Brain microvascular endothelial cell (primary cell): ENCODE measurements around the gene MYO1B.

ENCODE experiments used
- DNase-seq: peaks from one replicate; pipeline ENCODE4 v3.0.0-alpha.2; 2020
- H3K27ac ChIP-seq: fragments of 250-450 bp; sonication (Bioruptor Pico); 2 replicates; pipeline ENCODE4 v1.5.1; 2020; ENCODE audit warnings: mild to moderate bottlenecking, moderate library complexity
- H3K27me3 ChIP-seq: fragments of 250-450 bp; sonication (Bioruptor Pico); replicated peaks from 2 replicates; pipeline ENCODE4 v1.5.1; 2020; ENCODE audit warnings: mild to moderate bottlenecking
- H3K36me3 ChIP-seq: fragments of 250-450 bp; sonication (Bioruptor Pico); replicated peaks from 2 replicates; pipeline ENCODE4 v1.5.1; 2020; ENCODE audit warnings: mild to moderate bottlenecking
- H3K4me3 ChIP-seq: 2 replicates; pipeline ENCODE4 v1.5.1; 2011; ENCODE audit warnings: low read depth, mild to moderate bottlenecking, control low read depth, low read length, moderate library complexity
- CTCF ChIP-seq: IDR thresholded peaks from 2 replicates; pipeline ENCODE4 v1.5.1; 2011; ENCODE audit warnings: low read depth, mild to moderate bottlenecking, moderate library complexity, low read length, control low read depth, inconsistent platforms; ENCODE audit errors: missing control alignments
- in situ Hi-C: cut with HindIII; loops from 2 replicates; pipeline ENCODE4 v1.10.0; 2017; ENCODE audit warnings: low sequenced_read_pairs, low pct_ligation_motif_present

MYO1B gene

GRCh38 chr2:191212119-191212518 is 33.1 kb upstream of the MYO1B start:
- TF ChIP-seq CTCF = no peak
- Histone ChIP-seq H3K4me3 (no peak overlapping the region), H3K27ac (no peak overlapping the region), H3K36me3 (no peaks in the 10 kb centered on the region), H3K27me3 (no peaks in the 10 kb centered on the region)
- in situ Hi-C loops = no loop called here
- DNase-seq = no peak

- in situ Hi-C loops = no loop called here
- no peak for TF ChIP-seq CTCF
- Histone ChIP-seq H3K4me3 (no peak overlapping the region), H3K36me3 (no peaks in the 10 kb centered on the region), H3K27ac (no peak overlapping the region), H3K27me3 (no peaks in the 10 kb centered on the region)
- no peak for DNase-seq
Observed at GRCh38 chr2:191213333-191213732, 31.9 kb upstream of the MYO1B start.

- DNase-seq = no peak
- Histone ChIP-seq H3K27me3 (no peaks in the 10 kb centered on the region), H3K27ac (no peak overlapping the region), H3K4me3 (no peak overlapping the region), H3K36me3 (no peaks in the 10 kb centered on the region)
- in situ Hi-C loops = no loop called here
- TF ChIP-seq CTCF = no peak
Observed at GRCh38 chr2:191215230-191215629, 30.0 kb upstream of the MYO1B start.

- DNase-seq = no peak
- in situ Hi-C loops = no loop called here
- H3K4me3 ChIP-seq = no peak overlapping the region
- H3K36me3 ChIP-seq = no peaks in the 10 kb centered on the region
- no peak for TF ChIP-seq CTCF
- H3K27me3 ChIP-seq = no peaks in the 10 kb centered on the region
- no peak overlapping the region for H3K27ac ChIP-seq
Observed at GRCh38 chr2:191215666-191216065, 29.5 kb upstream of the MYO1B start.

GRCh38 chr2:191217580-191217979 is 27.6 kb upstream of the MYO1B start:
- H3K27ac ChIP-seq = peak overlapping the region; percentile 71
- no peak overlapping the region for H3K4me3 ChIP-seq
- no peaks in the 10 kb centered on the region for H3K27me3 ChIP-seq
- peak; percentile 59 for DNase-seq
- H3K36me3 ChIP-seq = no peaks in the 10 kb centered on the region
- TF ChIP-seq CTCF = no peak
- in situ Hi-C loops = no loop called here

- in situ Hi-C loops = no loop called here
- TF ChIP-seq CTCF = peak; percentile 82
- Histone ChIP-seq H3K27me3 (no peaks in the 10 kb centered on the region), H3K36me3 (no peaks in the 10 kb centered on the region), H3K27ac (peak overlapping the region; percentile 71), H3K4me3 (no peak overlapping the region)
- DNase-seq = peak; percentile 85
Observed at GRCh38 chr2:191218292-191218898, 26.8 kb upstream of the MYO1B start.
